ENCODE measurements around the gene TMEM63B.
"Not testable (repeated sequence)": the region's sequence is repeated elsewhere in the genome, so short reads cannot be mapped to it uniquely, and the experiment has no call there.

Gene TMEM63B

DNA sequence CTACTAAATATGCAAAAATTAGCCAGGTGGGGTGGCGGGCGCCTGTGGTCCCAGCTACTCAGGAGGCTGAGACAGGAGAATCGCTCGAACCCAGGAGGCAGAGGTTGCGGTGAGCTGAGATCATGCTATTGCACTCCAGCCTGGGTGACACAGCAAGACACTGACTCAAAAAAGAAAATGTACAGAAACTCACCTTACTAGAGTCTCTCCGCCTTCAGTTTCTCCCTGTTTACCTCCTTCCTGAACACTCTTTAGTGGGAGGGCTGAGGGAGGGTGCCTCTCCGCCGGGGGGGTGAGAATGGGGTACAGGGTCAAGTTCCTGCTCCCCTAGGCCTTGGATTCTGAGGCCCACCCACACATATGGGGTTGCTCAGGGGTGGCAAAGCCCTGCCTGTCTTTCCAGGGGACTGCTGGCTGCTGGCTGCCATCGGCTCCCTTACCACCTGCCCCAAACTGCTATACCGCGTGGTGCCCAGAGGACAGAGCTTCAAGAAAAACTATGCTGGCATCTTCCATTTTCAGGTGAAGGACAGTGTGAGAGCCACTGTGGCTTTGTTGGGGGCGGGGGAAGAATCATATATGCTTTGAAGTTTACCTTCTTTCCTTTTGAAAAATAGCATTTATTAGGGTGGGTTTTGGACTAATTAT, 44.7 kb downstream of the TMEM63B start:
- no peak for DNase-seq (ENCODE audit: low read depth in 2 of 2)

DNA sequence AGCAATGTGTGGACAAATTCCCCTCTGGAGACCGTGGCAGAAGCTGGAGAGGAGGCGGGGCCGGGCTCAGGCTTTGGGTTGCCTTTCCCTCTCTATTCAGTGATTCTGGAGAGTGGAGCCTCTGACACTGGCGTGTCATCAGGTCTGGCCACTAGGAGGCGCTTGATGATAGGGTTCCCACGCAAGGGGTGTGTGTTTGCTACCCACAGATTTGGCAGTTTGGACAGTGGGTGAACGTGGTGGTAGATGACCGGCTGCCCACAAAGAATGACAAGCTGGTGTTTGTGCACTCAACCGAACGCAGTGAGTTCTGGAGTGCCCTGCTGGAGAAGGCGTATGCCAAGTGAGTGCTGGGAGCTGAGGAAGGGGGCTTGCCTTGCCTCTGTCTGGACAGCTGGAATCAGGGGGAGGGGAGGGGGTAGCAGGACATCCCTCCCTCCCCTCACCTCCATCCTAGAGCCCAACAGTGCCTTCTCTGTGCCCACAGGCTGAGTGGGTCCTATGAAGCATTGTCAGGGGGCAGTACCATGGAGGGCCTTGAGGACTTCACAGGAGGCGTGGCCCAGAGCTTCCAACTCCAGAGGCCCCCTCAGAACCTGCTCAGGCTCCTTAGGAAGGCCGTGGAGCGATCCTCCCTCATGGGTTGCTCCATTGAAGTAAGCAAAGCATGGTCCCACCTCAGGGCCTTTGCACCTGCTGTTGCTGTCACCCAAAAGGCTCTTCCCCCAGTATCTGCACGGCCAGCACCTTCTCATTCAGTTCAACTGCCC, 45.6 kb downstream of the TMEM63B start:
- peak; percentile 61 to 77 for DNase-seq (ENCODE audit: low read depth in 2 of 2)

DNA sequence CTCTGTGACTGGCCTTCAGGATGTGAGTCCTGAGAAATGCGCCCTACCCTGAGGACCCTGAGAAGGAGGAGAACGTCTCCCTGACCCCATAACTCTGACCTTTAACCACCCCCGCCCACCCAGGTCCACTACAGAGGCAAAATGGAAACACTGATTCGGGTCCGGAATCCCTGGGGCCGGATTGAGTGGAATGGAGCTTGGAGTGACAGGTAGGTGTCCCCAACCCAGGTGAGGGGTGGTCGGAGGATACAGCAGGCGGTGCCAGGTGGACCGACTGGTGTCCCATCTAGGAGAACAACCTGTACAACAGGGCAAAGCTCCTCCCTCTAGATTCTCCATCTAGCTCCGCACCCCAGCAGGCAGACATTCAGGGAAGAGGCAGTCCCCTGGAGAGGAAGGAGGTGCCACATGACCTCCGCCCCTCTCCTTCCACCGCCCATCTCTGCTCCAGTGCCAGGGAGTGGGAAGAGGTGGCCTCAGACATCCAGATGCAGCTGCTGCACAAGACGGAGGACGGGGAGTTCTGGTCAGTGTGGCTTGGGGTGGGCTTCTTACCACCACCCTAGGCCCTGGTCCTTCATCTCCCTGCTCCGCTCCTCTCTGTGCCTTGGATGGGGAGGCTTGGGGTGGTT, 48.9 kb downstream of the TMEM63B start:
- DNase-seq (ENCODE audit: low read depth in 2 of 2), result no peak

DNA sequence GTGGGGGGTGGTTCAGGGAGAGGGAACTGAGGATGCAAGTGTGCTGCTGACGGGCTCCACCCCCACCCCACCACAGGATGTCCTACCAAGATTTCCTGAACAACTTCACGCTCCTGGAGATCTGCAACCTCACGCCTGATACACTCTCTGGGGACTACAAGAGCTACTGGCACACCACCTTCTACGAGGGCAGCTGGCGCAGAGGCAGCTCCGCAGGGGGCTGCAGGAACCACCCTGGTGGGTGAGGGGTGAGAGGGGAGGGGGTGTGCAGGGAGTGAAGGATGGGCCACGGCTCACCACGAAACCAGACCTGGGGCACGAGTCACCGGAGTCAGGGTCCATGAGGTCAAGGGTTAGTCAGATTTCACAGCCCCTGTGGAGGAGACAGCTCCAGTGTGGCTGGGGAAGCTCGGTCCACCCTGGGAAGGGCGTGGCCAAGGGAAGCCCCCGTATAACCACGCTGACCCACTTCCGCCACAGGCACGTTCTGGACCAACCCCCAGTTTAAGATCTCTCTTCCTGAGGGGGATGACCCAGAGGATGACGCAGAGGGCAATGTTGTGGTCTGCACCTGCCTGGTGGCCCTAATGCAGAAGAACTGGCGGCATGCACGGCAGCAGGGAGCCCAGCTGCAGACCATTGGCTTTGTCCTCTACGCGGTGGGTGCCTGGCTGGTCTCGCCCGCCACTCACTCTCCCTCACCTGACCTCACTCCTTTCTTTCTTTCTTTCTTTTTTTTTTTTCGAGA, 49.6 kb downstream of the TMEM63B start:
- peak; percentile 30 to 34 for DNase-seq (ENCODE audit: low read depth in 2 of 2)

DNA sequence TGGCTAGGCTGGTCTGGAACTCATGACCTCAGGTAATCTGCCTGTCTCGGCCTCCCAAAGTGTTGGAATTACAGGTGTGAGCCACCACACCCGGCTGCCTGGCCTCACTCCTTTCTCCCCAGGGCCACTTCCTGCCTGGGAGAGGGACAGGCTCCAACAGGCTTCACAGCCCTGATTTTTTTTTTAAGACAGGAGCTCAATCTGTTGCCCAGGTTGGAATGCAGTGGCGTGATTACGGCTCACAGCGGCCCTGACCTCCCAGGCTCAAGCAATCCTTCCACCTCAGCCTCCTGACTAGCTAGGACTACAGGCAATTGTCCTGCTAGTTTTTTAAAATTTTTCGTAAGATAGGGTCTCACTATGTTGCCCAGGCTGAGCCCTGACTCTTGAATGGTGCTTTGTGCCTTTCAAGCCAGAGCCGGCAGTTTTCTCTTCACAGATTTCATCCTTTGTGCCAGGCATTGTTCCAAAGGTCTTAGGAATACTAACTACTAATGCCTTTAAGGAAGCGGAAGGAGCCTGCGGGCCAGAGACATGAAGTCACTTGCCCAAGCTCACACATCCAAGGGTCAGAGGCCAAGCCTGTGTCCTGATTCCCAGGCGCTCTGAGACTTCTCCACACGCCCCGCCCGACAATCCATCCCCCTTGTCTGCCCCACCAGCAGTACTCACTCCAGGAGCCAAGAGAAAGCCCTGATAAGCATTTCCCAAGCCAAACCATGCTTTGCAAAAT, 50.5 kb downstream of the TMEM63B start:
- no peak for DNase-seq (ENCODE audit: low read depth in 2 of 2)

DNA sequence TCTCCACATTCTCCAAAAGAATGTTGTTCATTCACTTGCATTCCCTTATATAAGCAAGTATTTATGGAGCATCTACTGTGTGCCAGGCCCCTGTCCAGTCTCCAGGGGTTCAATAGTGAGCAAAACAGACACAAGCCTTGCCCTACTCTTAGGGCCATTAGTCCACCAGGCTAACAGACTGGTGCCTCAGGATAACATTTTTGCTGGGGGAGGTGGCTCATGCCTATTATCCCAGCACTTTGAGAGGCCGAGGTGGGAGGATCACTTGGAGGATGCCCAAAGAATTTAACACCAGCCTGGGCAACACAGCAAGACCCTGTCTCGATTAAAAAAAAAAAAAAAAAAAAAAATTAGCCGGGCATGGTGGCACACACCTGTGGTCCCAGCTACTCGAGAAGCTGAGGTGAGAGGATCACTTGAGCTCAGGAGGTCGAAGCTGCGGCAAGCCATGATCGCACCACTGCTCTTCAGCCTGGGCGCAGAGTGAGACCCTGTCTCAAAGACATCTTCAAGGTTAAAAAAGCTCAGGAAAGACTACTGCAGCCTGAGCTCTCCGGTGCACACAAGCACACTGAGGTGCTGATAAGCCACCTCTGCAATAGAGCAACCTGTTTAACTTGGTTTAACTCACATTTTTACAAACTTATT, 51.2 kb downstream of the TMEM63B start:
- no peak for DNase-seq (ENCODE audit: low read depth in 2 of 2)

DNA sequence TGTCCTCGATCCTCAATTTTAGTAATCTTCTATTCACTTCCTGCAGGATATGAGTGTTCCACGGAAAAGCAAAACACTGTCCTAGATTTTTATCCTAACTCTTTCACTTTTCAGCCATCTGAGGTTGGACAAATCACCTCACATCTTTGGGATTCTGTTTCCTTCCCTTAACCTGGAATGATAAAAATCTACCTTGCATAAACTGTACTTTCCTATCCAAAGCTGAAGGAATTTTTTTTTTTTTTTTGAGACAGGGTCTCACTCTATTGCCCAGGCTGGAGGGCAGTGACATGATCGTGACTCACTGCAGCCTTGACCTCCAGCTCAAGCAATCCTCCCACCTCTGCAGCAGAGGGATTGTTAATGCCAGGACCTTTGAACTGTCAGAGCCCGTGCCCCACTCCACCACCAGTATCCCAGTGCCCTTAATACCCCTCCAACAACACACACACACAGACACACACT, 51.8 kb downstream of the TMEM63B start:
- DNase-seq (ENCODE audit: low read depth in 2 of 2), result no peak

DNA sequence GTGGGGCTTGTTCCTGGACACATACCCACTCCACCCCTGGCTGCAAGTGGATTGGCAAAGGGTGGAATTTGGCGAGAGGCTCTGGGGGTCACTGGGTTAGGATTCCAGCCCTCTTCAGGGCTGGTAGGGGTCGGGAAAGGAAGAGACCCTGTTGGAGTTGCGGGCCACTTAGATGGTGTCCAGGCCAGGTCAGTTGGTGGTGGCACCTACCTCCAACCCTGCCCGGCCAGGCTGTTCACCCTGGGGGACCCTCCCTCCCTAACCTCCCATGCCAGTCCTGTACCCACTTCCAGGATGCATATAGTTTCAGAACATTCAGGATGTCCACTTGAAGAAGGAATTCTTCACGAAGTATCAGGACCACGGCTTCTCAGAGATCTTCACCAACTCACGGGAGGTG, 52.3 kb downstream of the TMEM63B start:
- no peak for DNase-seq (ENCODE audit: low read depth in 2 of 2)

DNA sequence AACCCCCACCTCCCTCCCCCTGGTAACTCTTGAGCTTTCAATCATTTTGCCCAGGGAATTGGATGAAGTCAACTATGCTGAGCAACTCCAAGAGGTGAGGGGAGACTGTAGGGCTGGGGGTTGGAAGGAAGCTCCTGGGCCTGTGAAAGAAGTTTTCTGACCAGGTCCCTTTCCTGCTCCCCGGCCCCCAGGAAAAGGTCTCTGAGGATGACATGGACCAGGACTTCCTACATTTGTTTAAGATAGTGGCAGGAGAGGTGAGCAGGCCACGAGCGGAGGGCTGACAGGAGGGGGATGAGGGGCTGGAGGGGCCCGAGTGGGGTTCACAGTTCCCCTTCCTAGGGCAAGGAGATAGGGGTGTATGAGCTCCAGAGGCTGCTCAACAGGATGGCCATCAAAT, 53.1 kb downstream of the TMEM63B start:
- DNase-seq (ENCODE audit: low read depth in 2 of 2), result no peak

DNA sequence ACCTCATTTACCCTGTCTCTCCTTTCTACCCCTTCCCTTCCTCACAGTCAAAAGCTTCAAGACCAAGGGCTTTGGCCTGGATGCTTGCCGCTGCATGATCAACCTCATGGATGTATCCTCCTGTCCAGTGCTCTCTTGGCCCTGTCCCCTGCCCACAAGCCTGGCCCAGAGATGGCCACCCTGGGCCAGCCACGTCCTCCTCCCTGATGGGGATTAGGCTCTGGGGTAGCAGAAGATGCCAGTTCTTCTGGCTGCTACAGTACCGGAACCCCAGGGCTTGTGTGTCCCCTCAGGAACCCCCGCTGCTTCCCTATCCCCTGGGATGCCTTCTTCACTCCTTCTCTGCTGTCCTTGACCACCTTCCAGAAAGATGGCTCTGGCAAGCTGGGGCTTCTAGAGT, 53.5 kb downstream of the TMEM63B start:
- no peak for DNase-seq (ENCODE audit: low read depth in 2 of 2)

DNA sequence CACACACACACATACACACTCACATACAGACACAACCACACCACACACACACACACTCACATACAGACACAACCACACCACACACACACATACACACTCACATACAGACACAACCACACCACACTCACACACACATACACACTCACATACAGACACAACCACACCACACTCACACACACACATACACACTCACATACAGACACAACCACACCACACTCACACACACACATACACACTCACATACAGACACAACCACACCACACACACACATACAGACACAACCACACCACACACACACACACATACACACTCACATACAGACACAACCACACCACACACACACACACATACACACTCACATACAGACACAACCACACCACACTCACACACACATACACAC, 54.4 kb downstream of the TMEM63B start:
- not testable (repeated sequence) for DNase-seq (ENCODE audit: low read depth in 2 of 2)

DNA sequence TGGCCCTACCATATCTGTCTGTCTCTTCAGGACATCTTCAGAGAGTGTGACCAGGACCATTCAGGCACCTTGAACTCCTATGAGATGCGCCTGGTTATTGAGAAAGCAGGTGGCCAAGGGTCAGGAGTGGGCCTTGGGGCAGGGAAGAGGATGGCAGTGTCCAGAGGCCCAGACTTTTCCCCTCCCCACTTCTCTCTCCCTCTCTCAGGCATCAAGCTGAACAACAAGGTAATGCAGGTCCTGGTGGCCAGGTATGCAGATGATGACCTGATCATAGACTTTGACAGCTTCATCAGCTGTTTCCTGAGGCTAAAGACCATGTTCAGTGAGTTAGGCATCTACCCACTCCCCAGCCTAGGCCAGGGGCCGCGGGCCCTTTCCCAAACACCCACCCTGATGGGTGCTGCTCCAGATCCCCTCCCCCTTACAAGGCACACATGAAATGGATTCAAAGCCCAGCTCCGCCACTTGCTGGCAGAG, 55.6 kb downstream of the TMEM63B start:
- no peak for DNase-seq (ENCODE audit: low read depth in 2 of 2)

DNA sequence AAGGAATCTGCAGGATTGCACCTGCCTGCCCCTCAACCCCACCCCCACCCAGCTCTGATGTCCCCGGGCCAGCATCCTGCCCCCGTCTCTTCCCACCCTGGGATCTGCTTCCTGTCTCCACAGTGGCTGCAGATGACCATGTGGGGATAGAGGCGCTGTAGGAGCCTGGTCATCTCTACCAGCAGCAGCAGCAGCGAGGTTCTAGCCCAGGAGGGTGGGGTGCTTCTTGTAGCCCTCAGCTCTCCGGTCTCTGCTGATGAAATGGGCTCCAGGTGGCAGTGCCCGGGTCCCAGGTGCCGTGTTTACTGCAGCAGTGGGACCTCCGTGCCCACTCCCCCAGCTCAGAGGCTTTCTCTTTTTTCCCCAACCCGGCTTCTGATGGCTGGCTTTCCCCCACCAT, 56.4 kb downstream of the TMEM63B start:
- DNase-seq (ENCODE audit: low read depth in 2 of 2), result no peak

DNA sequence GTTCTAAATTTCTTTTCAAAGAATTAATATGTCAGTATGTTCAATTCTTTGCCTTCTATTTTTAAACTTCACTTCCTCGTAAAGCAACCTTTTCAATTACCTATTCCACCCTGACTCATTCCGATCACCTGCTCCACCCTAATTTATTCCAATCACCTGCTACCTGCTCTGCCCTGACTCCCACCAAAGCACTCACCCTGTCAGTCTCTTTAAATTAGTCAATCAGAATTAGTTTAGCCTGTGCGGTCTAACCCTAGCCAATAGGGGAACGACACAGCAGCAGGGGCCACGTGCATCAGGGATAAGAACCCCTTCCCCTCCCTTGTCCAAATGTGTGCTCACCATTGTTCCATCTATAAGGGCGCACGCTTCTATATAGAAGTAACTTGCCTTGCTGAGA, 58.0 kb downstream of the TMEM63B start:
- not testable (repeated sequence) for DNase-seq (ENCODE audit: low read depth in 2 of 2)

DNA sequence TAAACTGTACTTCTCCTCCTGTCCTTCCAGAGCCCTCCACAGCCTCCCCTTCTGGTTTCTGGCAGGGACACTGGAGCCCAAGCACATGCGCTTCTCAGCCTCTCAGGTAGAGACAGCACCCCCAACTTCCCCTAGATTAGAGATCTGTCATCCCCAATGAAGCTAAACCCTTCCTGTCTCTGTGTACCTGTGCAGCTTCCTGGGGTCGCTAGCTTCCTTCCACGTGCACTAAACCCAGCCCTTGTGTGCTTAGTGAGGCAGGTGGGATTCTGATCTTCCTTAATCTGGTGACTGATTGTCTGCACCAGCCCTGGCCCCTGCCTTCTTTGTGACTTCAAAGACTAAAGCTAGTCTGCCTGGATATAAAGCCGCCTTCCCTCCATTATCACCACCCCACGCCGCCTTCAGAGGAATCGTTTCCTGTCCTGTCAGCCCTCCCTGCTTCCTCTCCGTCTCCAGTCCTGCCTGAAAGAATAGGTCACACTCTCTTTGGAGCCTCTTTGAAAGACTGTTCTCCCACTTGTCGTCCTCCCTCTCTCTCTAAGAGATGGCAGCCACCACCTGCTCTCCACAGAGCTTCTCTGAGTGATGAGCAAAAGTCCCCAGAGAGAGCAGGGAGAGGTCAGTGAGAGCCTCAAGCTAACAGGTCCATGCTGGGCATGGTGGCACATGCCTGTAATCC, 58.7 kb downstream of the TMEM63B start:
- DNase-seq (ENCODE audit: low read depth in 2 of 2), result no peak

DNA sequence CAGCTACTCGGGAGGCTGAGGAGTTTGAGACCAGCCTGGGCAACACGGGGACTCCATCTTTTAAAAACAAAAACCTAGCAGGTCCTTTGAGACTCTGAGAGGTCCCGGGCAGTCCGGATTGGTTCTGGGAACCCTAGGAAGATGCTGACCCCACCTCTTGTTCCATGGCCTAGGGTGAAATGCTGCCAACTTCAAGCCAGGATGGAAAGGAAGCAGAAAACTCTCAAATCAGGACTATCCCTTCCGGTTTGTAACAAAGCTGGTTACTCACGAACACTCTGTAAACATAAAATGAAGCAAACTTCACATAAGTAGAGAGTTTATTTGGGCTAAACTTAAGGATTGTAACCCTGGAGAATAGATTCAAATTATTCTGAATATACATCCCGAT, 59.3 kb downstream of the TMEM63B start:
- DNase-seq (ENCODE audit: low read depth in 2 of 2), result no peak

DNA sequence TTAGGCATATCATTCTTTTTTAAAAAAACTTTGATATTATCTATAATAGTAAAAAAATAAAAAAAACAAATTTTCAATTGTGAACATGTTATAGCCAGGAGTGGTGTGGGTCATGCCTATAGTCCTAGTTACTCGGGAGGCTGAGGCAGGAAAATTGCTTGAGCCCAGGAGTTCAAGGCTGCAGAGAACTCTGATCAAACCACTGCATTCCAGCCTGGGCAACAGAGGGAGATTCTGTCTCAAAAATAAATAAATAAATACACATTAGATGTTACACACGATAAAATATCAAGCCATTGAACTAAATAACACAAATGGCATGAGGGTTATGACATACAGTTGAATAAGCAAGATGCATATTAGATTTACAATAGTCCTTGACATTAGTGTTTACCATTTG, 61.5 kb downstream of the TMEM63B start:
- no peak for DNase-seq (ENCODE audit: low read depth in 2 of 2)

DNA sequence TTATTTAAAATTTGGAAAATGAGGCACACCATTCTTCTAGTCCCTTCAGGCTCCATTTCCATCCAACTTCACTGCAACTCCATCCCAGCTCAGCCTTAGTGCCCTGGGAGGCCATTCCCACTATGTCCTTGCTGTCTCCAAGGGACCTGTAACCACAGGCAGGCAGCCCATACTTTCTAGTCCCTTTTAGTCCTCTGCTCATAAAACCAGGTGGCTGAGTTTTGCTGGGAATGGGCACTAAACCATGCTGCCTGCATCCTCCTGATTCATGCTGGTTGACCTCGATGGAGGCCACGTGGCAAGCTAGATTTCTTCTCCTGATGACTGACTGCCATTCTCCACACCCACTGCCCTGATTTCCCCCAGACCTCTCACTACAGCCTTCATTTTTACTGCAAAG, 61.9 kb downstream of the TMEM63B start:
- no peak for DNase-seq (ENCODE audit: low read depth in 2 of 2)

DNA sequence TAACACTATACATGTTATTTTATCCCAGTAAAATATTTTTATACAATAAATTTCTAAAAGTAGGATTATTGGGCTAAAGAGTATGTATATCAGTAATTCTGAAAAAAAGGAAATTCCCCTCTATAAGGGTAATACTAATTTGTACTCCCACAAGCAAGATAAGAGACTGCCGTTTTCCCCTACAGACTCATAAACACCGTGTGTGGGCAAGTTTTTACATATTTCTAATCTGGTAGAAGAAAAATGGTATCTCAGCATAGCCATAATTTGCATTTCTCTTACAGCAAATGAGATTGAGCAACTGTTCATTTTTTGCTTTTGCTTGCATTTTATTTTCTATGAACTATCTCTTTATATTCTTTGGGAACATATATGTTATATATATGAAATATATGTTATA, 63.4 kb downstream of the TMEM63B start:
- no peak for DNase-seq (ENCODE audit: low read depth in 2 of 2)

DNA sequence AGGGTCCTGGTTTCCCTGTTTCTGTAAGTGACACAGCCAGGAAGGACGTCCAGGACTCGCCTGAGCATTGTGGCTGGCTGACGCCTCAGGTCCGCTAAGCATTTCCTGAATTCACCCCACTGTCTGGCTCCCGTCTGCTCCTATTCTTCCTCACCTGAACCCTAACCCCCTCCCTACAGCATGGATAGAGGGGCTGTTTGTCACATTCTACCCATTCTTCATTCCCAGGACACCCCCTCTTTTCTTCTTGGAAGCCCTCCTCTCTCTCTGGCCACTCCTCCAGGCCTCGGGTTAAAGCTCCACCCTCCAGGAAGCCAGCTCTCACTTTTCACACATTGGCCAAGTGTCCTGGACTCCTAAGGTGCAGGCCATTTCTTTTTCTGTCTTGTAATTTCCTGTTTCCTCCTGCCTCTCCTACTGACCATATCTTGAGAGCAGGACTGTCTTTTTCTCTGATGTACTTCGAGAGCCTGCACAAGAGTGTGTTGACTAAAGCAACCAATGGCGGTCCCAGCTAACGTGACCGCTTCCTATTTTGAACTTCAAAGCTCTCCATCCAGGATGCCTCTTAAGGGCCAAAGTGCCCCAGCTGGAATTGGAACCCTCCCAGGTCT, 65.2 kb downstream of the TMEM63B start:
- no peak for DNase-seq (ENCODE audit: low read depth in 2 of 2)

Data from stimulated activated CD8-positive, alpha-beta memory T cell treated with anti-CD3 and anti-CD28 coated beads, Interleukin-2, amount 100 ng/mL, for 48 hours (primary cell).